ENCODE measurements around the gene APOBEC3G.
"Not testable (repeated sequence)": the region's sequence is repeated elsewhere in the genome, so short reads cannot be mapped to it uniquely, and the experiment has no call there.

DNA sequence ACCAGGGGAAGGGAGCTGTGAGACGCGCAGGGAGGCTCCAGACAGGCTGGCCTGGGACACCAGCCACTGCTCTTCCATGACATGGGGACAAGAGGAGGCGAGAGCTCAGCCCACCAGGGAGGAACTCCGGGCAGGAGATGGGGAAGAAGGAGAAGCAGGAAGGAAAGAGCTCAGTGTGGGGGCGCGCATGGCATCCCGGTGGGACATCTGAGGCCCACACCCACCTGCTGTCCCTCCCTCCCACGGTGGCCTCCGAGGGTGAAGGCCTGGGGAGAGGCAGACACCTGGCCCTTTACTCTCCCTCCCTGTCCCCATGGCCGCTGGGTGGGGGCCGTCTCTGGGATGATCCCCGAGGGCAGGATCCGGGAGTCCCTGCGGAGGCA, 36.9 kb upstream of the APOBEC3G start:
- TF ChIP-seq, protein P1, sequence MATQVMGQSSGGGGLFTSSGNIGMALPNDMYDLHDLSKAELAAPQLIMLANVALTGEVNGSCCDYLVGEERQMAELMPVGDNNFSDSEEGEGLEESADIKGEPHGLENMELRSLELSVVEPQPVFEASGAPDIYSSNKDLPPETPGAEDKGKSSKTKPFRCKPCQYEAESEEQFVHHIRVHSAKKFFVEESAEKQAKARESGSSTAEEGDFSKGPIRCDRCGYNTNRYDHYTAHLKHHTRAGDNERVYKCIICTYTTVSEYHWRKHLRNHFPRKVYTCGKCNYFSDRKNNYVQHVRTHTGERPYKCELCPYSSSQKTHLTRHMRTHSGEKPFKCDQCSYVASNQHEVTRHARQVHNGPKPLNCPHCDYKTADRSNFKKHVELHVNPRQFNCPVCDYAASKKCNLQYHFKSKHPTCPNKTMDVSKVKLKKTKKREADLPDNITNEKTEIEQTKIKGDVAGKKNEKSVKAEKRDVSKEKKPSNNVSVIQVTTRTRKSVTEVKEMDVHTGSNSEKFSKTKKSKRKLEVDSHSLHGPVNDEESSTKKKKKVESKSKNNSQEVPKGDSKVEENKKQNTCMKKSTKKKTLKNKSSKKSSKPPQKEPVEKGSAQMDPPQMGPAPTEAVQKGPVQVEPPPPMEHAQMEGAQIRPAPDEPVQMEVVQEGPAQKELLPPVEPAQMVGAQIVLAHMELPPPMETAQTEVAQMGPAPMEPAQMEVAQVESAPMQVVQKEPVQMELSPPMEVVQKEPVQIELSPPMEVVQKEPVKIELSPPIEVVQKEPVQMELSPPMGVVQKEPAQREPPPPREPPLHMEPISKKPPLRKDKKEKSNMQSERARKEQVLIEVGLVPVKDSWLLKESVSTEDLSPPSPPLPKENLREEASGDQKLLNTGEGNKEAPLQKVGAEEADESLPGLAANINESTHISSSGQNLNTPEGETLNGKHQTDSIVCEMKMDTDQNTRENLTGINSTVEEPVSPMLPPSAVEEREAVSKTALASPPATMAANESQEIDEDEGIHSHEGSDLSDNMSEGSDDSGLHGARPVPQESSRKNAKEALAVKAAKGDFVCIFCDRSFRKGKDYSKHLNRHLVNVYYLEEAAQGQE (IDR thresholded peaks at IDR 0.05; ENCODE audit: insufficient replicate concordance, low read depth), result not testable (repeated sequence)
- TF ChIP-seq, protein P2, sequence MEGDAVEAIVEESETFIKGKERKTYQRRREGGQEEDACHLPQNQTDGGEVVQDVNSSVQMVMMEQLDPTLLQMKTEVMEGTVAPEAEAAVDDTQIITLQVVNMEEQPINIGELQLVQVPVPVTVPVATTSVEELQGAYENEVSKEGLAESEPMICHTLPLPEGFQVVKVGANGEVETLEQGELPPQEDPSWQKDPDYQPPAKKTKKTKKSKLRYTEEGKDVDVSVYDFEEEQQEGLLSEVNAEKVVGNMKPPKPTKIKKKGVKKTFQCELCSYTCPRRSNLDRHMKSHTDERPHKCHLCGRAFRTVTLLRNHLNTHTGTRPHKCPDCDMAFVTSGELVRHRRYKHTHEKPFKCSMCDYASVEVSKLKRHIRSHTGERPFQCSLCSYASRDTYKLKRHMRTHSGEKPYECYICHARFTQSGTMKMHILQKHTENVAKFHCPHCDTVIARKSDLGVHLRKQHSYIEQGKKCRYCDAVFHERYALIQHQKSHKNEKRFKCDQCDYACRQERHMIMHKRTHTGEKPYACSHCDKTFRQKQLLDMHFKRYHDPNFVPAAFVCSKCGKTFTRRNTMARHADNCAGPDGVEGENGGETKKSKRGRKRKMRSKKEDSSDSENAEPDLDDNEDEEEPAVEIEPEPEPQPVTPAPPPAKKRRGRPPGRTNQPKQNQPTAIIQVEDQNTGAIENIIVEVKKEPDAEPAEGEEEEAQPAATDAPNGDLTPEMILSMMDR (IDR thresholded peaks at IDR 0.05; ENCODE audit: insufficient read depth, low read length), result not testable (repeated sequence)
- TF ChIP-seq POLR2AphosphoS5 (IDR thresholded peaks at IDR 0.05; ENCODE audit: low read depth), result not testable (repeated sequence)

All from HL-60 (cell line).